ENCODE measurements around the gene ZNF497.

DNA sequence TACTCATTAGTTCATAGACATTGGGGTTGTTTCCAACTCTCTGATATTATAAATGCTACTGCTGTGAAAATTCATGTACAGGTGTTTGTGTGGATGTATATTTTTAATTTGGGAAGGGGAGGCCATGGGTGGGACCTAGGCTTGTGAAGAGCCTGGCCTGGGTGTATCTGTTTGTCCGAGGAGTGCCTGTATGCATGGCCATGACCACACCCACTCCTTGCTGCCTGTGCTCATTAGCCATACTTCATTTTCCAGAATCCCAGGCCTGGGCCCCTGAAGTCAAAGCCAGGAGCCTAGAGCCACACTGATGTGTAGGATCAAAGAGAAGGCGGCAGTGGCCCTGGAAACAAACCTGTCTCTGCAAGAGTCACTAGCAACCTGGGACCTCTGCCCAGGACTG, 47.0 kb downstream of the ZNF497 start:
- TF ChIP-seq CTCF (IDR thresholded peaks at IDR 0.05) (no peak), POLR2A (IDR thresholded peaks at IDR 0.05) (no peak)

Measured in Peyer's patch (tissue), 4 donors.